SK-N-SH treated with all-trans-retinoic acid at 6 μM for 48 hours (cell line): ENCODE data around the gene ANGPT4.

Source experiments
- ATAC-seq: fragments of 200-7000 bp; cut with Tn5 transposase; 3 replicates; pipeline ENCODE4 v1.9.1; 2020; ENCODE audit warnings: mild to moderate bottlenecking, moderate library complexity
- ARNTL ChIP-seq: fragments of 450-650 bp; formaldehyde crosslinking; IDR thresholded peaks from 2 replicates; pipeline ENCODE4 v1.5.0; 2020; ENCODE audit warnings: low read depth, mild to moderate bottlenecking, moderate library complexity, borderline replicate concordance
- CREB5 ChIP-seq: fragments of 250-450 bp; sonication (Bioruptor Pico); IDR thresholded peaks from 2 replicates; pipeline ENCODE4 v1.5.1; 2020; ENCODE audit warnings: low read depth, mild to moderate bottlenecking, moderate library complexity
- CSDC2 ChIP-seq: fragments of 250-450 bp; sonication (Bioruptor Pico); IDR thresholded peaks from 2 replicates; pipeline ENCODE4 v1.5.0; 2020; ENCODE audit warnings: mild to moderate bottlenecking, moderate library complexity
- ESRRG ChIP-seq: fragments of 250-450 bp; sonication (Bioruptor Pico); IDR thresholded peaks from 2 replicates; pipeline ENCODE4 v1.6.1; 2021; ENCODE audit warnings: mild to moderate bottlenecking
- GLIS3 ChIP-seq: fragments of 250-450 bp; sonication (Bioruptor Pico); IDR thresholded peaks from 2 replicates; pipeline ENCODE4 v1.5.0; 2020; ENCODE audit warnings: mild to moderate bottlenecking, moderate library complexity
- ISL1 ChIP-seq: fragments of 250-450 bp; sonication (Bioruptor Pico); IDR thresholded peaks from 2 replicates; pipeline ENCODE4 v2.1.2; 2022; ENCODE audit warnings: mild to moderate bottlenecking, moderate library complexity
- OSR1 ChIP-seq: fragments of 250-450 bp; sonication (Bioruptor Pico); IDR thresholded peaks from 2 replicates; pipeline ENCODE4 v1.8.0; 2022; ENCODE audit warnings: moderate library complexity, mild to moderate bottlenecking, inconsistent platforms
- PATZ1 ChIP-seq: fragments of 250-450 bp; sonication (Bioruptor Pico); IDR thresholded peaks from 2 replicates; pipeline ENCODE4 v1.8.0; 2020; ENCODE audit warnings: mild to moderate bottlenecking, moderate library complexity, borderline replicate concordance
- PPARA ChIP-seq: fragments of 250-450 bp; sonication (Bioruptor Pico); IDR thresholded peaks from 2 replicates; pipeline ENCODE4 v1.5.0; 2020; ENCODE audit warnings: mild to moderate bottlenecking, borderline replicate concordance
- RARB ChIP-seq: fragments of 250-450 bp; sonication (Bioruptor Pico); IDR thresholded peaks from 2 replicates; pipeline ENCODE4 v1.8.0; 2021; ENCODE audit warnings: mild to moderate bottlenecking, moderate library complexity
- SNAI2 ChIP-seq: fragments of 250-450 bp; sonication (Bioruptor Pico); IDR thresholded peaks from 2 replicates; pipeline ENCODE4 v1.5.0; 2020; ENCODE audit warnings: mild to moderate bottlenecking, moderate library complexity
- TCF4 ChIP-seq: fragments of 250-450 bp; sonication (Bioruptor Pico); IDR thresholded peaks from 2 replicates; pipeline ENCODE4 v1.8.0; 2021; ENCODE audit warnings: mild to moderate bottlenecking, moderate library complexity, borderline replicate concordance
- TOX ChIP-seq: fragments of 250-450 bp; sonication (Bioruptor Pico); IDR thresholded peaks from 2 replicates; pipeline ENCODE4 v1.8.0; 2021; ENCODE audit warnings: mild to moderate bottlenecking, moderate library complexity, borderline replicate concordance
- ZC3H10 ChIP-seq: fragments of 250-450 bp; sonication (Bioruptor Pico); IDR thresholded peaks from 2 replicates; pipeline ENCODE4 v1.5.1; 2021; ENCODE audit warnings: mild to moderate bottlenecking, moderate library complexity
- ZFP3 ChIP-seq: fragments of 250-450 bp; sonication (Bioruptor Pico); IDR thresholded peaks from 2 replicates; pipeline ENCODE4 v1.5.0; 2020; ENCODE audit warnings: mild to moderate bottlenecking, moderate library complexity
- ZFP30 ChIP-seq: fragments of 450-650 bp; formaldehyde crosslinking; IDR thresholded peaks from 2 replicates; pipeline ENCODE4 v1.5.0; 2022; ENCODE audit warnings: mild to moderate bottlenecking, moderate library complexity
- ZNF565 ChIP-seq: fragments of 450-650 bp; formaldehyde crosslinking; conservative IDR thresholded peaks from 2 replicates; pipeline ENCODE4 v1.5.0; 2020; ENCODE audit warnings: low read depth, mild to moderate bottlenecking, moderate library complexity
- ZNF70 ChIP-seq: fragments of 450-650 bp; formaldehyde crosslinking; IDR thresholded peaks from 2 replicates; pipeline ENCODE4 v1.5.0; 2020; ENCODE audit warnings: mild to moderate bottlenecking, moderate library complexity
- ZNF8 ChIP-seq: fragments of 450-650 bp; formaldehyde crosslinking; IDR thresholded peaks from 2 replicates; pipeline ENCODE4 v1.5.0; 2020; ENCODE audit warnings: mild to moderate bottlenecking, moderate library complexity
- TF ChIP-seq, protein P1 (sequence below): fragments of 250-450 bp; sonication (Bioruptor Pico); IDR thresholded peaks from 2 replicates; pipeline ENCODE4 v1.8.0; 2021; ENCODE audit warnings: low read depth, mild to moderate bottlenecking, moderate library complexity, borderline replicate concordance

The ANGPT4 gene

GRCh38 chr20:824490-824889, 91.6 kb downstream of the ANGPT4 start:
- no peak for TF ChIP-seq ISL1 (CRISPR knock-in tag)
- TF ChIP-seq ZFP30 (CRISPR knock-in tag), result no peak
- TF ChIP-seq GLIS3 (CRISPR knock-in tag), result no peak
- no peak for TF ChIP-seq ZC3H10
- TF ChIP-seq ZNF8 (CRISPR knock-in tag), result no peak
- no peak for TF ChIP-seq ZNF565 (CRISPR knock-in tag)
- no peak for TF ChIP-seq ZFP3 (CRISPR knock-in tag)
- TF ChIP-seq PATZ1 (CRISPR knock-in tag), result no peak
- TF ChIP-seq, protein P1, sequence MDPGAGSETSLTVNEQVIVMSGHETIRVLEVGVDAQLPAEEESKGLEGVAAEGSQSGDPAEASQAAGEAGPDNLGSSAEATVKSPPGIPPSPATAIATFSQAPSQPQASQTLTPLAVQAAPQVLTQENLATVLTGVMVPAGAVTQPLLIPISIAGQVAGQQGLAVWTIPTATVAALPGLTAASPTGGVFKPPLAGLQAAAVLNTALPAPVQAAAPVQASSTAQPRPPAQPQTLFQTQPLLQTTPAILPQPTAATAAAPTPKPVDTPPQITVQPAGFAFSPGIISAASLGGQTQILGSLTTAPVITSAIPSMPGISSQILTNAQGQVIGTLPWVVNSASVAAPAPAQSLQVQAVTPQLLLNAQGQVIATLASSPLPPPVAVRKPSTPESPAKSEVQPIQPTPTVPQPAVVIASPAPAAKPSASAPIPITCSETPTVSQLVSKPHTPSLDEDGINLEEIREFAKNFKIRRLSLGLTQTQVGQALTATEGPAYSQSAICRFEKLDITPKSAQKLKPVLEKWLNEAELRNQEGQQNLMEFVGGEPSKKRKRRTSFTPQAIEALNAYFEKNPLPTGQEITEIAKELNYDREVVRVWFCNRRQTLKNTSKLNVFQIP (CRISPR knock-in tag), result no peak
- TF ChIP-seq SNAI2 (CRISPR knock-in tag), result no peak
- no peak for TF ChIP-seq CSDC2 (CRISPR knock-in tag)
- no peak for TF ChIP-seq RARB
- TF ChIP-seq ZNF70 (CRISPR knock-in tag), result no peak
- TF ChIP-seq CREB5 (CRISPR knock-in tag), result no peak
- ATAC-seq, result no peak

- no peak for ATAC-seq
These were observed 92.6 kb downstream of the ANGPT4 start for GRCh38 chr20:823574-823902.

DNA sequence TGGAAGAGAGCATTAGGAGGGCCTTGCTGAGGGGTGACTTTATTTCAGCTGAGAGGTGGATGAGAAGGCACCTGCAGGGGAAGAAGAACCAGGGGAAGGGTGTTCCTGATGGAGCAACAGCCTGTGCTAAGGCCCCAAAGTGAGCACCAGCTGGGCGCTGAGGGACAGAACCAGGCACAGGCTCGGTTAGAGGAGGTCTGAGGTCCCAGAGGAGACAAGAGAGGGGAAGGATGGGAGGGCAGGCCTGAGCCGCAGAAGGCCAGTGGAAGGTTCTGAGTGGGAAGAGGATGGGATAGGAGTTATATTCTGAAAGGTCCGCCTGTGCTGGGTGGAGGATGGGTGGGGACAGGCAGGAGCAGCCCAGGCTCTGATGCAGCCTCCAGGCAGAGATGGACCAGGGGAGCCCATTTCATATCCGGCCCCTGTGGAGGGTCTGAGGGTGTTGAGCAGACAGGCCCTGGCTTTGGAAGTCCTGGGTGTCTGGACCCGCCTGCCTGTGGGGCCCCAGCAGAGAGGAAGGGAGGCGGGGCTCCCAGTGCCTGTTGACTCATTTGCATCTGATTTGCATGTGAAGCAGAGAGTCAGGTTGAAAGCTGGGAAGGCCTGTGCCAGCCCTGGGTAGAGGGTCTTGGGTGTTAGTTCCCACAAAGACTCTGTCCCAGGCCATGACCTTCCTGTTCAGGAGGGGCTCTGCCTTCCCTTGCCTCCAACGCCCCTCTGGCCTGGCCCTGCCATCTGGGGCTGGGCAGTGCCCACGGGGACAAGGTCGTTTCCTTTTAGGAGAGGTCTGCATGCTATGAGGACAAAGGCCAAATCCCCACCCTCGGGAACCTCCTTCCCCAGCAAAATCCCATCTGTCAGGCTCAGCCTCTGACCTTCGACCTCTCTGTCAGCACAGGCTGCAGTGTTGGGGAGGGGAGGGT, 93.2 kb downstream of the ANGPT4 start:
- TF ChIP-seq TCF4 (CRISPR knock-in tag) (no peak), CSDC2 (CRISPR knock-in tag) (no peak), CREB5 (CRISPR knock-in tag) (no peak), SNAI2 (CRISPR knock-in tag) (no peak), GLIS3 (CRISPR knock-in tag) (no peak), ARNTL (CRISPR knock-in tag) (no peak), ZC3H10 (no peak), ZNF70 (CRISPR knock-in tag) (no peak), OSR1 (CRISPR knock-in tag) (no peak), ZFP30 (CRISPR knock-in tag) (no peak), RARB (no peak), PPARA (CRISPR knock-in tag) (no peak)
- TF ChIP-seq, protein P1 (CRISPR knock-in tag), result no peak
- no peak for ATAC-seq

More at GRCh38 chr20:823574-823902, 92.6 kb downstream of the ANGPT4 start:
- TF ChIP-seq ZFP3 (CRISPR knock-in tag) (no peak), RARB (no peak), ISL1 (CRISPR knock-in tag) (no peak), TOX (CRISPR knock-in tag) (no peak), ZFP30 (CRISPR knock-in tag) (no peak), OSR1 (CRISPR knock-in tag) (no peak), GLIS3 (CRISPR knock-in tag) (no peak), CREB5 (CRISPR knock-in tag) (no peak), ESRRG (CRISPR knock-in tag) (no peak), ZNF565 (CRISPR knock-in tag) (no peak), ZNF8 (CRISPR knock-in tag) (no peak), CSDC2 (CRISPR knock-in tag) (no peak), ZC3H10 (no peak), ARNTL (CRISPR knock-in tag) (no peak)
